TTC549 (cell line): ENCODE measurements around the gene LRP1.

Source experiments
- FAIRE-seq: peaks from 2 replicates; lab custom pipeline; 2012; peaks lifted over from hg19 to GRCh38; lab: Jason Lieb, UNC

Gene LRP1

DNA sequence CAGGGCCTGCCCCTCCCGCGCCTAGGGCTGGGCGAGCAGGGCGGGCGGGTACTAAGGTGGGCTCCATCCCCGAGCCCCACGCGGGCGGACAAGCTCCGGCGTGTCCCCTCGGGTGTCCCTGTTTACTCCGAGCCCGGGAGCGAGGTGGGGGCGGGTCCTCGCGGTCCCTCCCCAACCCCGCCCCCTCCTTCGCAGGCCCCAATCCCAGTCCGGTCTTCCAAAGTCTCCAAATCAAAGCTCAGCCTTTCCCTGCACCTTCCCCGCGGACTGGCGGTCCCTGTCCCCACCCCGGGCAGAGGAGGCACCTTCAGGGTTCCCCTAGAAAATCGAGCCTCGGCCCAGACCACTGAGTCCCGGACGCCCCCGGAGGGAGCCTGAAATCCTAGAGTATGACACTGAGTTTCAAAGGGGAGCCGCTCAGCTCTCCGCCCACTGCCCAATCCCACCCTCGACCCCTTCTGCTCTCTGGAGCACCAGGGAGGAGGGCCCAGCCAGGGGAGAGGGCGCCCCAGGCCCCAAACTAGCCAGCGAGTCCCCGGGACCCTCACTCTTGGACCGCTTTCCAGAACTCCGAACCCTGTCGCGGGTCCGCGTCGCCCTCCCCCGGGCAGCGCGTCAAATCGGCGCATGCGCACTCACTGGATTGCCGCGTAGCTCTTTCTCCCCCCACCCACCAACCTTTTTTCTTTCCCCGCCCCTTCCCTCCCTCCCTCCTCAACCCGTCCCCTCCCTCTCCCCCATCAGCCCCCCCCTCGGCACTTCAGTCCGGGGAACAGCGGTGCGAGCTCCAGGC, at the start of gene LRP1:
TSS of gene LRP1 (plus strand) at position 758 of the 793 bp plus-strand sequence. CDS start 482 bp downstream, outside the sequence.
- no peak for FAIRE-seq

DNA sequence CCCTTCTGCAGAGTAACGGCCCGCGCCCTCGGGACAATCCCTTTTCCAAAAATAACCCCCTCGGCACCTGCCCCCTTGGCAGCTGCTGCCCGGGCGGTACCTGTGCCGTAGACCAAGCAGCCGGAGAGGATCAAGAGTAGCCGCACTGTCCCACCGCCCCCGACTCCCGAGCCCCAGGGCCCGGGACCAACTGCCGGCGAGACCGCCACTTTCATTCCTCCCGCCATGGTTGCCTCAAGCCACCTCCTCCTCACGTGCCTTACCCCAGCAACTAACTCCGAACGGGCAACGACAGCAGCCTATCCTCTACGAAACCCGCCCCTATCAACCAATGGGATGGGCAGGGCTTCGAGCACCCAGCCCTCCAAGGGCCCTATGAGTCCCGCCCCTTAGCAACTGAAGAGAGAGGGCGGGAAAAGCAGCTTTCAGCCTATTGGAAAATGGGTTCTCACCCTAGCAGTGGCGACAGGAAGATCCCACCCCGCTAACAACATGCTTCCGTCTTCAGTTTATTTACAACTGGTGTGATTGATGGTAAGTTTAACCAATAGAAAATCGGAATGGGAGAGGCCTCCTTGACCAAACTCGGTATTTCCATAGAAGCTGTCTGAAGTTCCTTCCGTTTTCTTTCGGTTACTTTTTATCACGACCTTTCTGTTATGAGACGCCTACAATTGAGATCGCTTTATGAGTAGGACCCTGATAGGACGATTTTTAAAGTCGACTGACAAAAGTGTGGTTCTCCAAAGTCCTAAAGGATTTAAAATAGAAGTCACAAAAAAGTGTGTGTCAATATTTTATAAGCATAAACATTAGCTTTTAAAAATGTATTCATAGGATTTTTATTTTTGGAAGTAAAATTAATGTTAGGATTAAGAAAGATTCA, 49.5 kb upstream of the LRP1 start, which contains the start of gene NEMP1:
TSS of gene NEMP1 (minus strand) at position 273 of the 886 bp plus-strand sequence. CDS start at position 227, 46 bp downstream.
- FAIRE-seq = peak; percentile 99

DNA sequence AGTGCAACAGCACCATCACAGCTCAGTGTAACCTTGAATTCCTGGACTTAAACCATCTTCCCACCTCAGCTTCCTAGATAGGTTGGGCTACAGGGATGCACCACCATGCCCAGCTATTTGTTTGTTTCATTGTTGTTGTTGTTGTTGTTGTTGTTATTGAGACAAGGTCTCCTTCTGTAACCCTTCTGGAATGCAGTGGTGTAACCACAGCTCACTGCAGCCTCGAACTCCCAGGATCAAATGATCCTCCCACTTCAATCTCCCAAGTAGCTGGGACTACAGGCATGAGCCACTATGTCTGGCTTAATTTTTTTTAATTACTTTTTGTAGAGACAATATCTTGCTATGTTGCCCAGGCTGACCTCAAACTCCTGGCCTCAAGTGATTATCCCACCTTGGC, 48.5 kb upstream of the LRP1 start:
- no peak for FAIRE-seq

DNA sequence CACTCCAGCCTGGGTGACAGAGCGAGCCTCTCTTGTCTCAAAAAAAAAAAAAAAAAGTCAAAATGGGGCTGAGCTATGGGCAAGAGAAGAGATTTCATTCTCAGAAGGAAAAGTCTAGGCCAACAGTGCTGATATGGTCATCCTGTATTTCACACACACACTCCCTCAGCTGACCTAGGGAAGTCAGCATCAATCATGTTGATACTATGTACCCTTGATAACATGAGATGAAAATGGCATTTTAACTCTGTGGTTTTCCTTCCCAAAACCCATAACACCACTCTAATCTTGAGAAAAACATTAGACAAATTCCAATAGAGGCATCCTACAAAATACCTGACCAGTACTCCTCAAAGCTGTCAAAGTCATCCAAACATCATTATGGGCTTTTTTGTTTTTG, 47.4 kb upstream of the LRP1 start:
- FAIRE-seq = no peak

DNA sequence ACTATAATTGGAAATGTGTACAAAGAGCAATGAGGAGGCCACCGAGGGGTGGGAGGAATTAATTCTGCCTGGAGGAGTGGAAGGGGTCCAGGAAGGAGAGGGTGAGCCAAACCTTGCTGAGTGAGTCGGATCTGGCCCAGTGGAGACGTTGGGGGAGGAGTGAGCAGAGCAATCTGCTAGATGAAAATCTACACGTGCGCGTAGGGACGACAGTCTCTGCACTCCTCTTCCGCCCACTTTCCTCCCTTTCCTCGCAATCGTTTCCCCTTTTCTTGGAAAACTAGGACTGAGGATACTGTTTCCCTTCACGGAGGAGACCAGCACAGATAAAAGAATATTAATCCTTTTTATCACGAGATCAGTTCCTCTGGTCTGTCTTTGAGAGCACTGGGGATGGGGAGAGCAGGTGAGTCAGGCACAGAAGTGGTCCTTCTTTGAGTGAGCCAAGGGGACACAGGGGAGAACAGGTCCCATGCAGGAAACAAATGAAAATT, 42.2 kb upstream of the LRP1 start:
- FAIRE-seq = no peak

DNA sequence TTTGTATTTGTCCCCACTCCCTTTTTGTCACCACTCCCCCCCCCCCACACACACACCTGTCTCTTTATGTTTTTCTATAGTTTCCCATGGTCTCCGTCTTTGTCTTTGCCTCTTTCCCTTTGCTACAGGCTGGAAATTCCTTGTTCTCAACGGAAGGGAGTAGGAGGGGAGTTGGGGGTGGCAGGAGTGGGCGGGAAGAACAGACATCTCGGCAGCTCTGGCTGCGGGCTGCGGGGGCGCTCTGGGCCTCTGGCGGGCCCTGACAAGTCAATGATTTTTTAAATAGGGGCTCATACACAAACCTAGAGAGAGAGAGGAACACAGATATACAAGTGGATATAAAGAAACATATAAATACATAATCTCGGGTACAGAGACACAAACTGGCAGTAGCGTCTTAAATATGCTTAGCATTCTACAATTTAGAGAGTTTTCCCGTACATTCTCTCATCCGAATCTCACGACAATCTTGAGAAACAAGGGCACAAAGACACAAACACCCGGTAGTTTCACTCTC, 41.7 kb upstream of the LRP1 start:
- FAIRE-seq = peak; percentile 63

DNA sequence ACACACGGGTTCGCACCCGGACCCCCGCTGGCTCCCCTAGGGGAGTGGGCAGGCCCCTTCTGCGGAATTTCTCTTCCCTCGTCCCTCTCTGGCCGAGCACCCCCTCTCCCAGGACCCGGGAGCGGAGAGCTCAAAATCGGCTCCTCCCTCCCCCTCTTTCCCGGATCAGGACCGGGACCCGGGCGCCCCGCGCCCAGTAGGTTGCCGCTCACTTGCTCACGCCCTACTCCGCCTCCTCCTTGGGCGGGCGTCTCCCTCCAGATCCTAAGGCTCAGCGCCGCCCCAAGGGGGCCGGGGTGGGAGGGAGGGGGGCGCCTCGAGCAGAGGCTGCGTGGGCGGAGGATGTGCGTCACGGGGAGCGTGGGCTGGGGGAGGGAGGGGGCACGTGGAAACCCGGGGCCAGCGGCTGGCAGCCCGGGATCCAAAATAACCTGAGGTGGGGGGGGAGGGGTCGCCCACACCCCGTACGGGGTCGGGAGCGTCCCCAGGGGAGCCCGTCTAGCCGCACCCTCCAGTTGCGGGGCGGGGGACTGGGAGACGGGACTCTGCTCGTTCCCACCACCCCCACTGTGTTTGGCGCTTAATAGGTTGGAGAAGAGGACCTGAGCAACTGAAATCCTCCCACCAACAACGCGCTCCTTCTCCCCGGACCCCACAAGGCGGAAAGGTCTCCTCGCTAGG, 41.1 kb upstream of the LRP1 start:
- FAIRE-seq = no peak

DNA sequence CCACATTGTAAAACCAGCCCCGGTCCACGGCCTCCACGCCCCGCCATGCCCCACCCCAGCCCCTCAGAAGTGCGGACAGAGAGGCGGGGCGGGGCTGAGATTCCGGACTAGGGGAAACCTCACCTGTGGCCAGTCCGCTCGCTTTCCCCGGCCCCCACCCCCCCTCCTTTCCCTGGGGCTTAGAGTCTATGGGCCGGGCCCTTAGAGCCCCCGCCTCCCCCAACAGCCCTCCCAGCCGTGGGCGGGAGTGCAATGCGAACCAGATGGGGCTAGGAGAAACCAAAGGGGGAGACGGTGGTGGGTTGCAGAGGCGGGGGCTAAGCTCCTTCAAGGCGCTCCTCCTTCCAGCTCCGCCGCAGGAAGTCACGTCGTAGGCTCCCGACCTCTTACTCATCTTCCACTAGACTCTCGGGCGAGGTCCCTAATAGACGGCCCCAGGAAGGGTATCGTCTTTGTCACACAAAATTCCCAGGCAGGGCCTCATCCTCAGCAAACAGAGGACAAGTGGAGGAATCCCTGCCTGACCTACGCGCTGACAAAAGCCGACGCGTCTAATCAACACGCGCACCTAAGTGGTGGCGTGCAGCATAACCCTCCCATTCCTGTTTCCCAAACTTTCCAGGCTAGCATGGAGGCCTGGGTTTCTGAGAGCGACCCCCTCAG, 40.5 kb upstream of the LRP1 start:
- no peak for FAIRE-seq

DNA sequence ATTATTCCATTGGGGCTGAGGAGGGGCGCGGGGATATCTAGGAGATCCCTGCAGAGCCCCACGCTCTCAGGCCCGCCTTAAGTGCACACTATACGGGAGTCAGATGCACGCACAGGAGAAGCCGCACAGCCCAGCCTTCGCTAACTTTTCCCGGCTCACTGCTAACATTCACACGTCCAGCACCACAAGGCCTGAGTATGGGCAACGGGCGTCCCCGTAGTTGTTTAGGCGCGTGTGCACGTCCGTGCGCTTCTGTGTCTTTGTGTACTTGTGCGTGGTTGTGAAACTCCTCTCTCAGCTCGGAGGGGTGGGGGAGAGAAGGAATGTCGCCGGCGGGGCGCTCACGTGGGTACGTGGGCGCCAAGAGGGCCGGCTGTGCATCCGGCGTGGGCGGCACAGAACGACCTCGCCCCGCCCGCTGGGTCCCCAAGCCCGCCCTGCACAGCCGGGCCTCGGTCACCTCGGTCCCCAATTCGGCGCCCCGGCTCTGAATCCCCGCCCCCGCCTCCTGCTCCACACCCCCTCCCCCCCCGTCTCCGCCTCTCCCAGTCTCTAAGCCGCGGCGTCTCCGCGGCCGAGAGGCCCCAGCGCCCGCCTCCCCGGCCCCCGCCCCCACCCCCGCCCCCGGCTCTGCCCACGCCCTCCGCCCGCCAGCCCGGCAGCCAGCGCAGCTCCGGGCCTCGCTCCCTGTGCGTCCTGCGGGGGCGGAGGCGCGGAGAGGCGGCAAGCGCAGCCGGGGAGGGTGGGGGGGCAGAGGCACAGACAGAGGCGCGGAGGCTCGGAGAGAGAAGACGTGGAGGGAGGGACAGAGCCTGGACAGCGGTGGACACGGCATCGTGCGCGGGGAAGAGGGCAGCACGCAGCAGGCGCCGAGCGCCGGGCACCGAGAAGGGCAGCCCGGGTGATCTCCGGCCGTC, 39.7 kb upstream of the LRP1 start, which contains the start of gene NAB2:
TSS of gene NAB2 (plus strand) at position 761 of the 917 bp plus-strand sequence. CDS start 158 bp downstream, outside the sequence.
- FAIRE-seq = no peak

DNA sequence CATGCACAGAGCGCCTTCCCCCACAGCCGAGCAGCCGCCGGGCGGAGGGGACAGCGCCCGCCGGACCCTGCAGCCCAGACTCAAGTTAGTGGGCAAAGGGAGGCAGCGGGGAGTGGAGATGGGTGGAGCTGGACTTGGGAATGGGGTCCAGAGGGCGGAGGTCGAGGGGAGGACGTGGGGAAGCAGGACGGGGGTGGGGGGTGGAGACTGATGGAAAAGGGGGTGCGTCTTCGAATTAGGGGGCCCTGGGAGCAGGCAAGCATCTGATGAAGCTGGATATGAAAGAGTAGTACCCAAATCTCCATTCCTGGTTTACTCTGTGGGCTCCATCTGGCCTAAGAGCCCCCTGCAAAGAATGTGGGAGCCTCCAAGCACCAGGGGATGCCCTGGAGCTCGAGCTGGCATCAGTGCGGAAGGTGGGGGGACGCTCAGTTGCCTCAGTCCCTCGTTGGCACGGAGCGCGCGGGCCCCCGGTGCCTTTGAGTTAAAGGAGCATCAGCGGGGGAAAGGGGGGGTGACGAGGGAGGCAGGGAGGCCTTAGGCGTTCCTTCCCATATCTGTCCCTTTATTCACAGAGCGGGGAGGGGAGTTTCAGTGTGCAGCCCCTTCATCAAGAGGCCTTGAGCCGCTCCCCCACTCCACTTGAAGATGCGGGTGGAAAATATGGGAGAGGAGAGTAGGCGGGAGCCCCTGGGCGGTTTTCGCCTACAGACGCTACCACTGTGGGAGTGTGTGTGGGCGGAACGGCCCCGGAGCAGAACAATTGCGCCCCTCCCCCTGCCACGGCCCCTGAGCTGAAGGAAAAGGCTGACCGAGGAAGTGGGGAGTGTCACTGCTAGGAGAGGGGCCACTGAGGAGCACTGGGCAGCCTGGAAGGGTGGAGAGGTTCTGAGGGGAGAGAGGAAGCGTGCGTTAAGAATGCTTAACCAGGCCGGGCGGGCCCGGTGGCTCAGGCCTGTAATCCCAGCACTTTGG, 38.7 kb upstream of the LRP1 start:
- FAIRE-seq = no peak

DNA sequence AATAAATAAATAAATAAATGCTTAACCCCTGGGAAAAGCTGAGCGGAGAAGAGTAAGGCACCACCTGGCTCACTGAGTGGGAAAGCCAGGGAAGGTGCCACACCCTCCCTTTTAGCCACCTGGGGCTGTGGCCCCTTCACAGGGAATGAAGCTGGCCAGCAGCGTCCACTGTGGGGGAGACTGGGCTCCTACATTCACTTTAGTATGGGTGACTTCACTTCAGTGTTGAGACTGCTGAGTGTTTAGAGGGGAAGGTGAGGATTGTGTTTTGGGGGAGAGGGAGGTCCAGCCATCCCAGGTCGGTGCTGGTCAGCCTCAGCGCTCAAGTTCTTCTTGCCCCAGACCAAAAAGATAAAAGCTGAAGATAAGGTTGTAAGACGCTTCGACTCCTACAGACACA, 37.8 kb upstream of the LRP1 start:
- no peak for FAIRE-seq

DNA sequence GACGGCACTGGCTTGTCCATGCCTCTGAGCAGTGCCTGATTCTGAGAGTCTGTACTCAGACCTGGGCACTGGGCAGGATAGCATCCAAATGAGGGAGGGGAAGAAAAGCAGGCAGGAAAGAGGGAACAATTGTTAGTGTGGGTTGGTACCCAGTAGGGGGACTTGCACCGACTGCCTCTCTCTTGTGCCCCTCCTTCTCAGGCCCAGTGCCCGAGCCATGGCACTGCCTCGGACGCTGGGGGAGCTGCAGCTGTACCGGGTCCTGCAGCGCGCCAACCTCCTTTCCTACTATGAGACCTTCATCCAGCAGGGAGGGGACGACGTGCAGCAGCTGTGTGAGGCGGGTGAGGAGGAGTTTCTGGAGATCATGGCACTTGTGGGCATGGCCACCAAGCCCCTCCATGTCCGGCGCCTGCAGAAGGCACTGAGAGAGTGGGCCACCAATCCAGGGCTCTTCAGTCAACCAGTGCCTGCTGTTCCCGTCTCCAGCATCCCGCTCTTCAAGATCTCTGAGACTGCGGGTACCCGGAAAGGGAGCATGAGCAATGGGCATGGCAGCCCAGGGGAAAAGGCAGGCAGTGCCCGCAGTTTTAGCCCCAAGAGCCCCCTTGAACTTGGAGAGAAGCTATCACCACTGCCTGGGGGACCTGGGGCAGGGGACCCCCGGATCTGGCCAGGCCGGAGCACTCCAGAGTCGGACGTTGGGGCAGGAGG, 37.2 kb upstream of the LRP1 start:
- FAIRE-seq = no peak

DNA sequence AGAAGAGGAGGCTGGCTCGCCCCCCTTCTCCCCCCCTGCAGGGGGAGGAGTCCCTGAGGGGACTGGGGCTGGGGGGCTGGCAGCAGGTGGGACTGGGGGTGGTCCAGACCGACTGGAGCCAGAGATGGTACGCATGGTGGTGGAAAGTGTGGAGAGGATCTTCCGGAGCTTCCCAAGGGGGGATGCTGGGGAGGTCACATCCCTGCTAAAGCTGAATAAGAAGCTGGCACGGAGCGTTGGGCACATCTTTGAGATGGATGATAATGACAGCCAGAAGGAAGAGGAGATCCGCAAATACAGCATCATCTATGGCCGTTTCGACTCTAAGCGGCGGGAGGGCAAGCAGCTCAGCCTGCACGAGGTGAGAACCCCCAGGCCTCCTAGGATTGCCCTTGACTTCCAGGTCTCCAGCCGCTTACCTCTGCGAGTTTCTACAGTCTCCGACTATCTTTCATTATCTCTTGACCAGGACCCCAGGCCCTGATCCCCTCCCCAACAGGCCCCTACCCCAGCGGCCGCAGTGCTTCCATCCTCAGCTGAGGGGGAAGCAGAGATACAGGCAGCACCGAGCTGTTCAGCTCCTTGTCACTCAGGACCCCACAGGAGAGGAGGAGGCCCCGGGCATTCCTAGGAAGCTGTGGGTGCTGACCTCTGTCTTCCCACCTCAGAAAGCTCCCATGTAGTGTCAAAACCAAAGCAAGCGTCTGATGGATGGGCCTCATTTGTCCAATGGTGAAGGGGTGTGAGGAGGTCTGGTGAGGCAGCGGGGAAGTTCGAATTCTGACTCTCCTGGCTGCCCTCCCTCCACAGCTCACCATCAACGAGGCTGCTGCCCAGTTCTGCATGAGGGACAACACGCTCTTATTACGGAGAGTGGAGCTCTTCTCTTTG, 36.4 kb upstream of the LRP1 start:
- no peak for FAIRE-seq

DNA sequence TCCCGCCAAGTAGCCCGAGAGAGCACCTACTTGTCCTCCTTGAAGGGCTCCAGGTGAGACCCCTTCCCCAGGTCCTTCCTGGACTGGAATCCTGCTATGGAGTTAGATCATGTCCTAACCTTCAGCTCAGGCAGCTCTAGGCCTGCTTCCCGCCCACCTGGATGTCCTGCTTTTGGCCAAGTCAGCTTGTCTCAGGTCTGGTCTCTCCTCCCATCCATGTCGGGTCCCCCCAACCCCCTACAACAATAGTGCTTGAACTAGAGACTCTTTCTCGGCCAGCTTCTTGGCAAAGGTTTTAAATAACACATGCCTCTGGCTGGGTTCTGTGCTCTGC, 35.8 kb upstream of the LRP1 start:
- no peak for FAIRE-seq

DNA sequence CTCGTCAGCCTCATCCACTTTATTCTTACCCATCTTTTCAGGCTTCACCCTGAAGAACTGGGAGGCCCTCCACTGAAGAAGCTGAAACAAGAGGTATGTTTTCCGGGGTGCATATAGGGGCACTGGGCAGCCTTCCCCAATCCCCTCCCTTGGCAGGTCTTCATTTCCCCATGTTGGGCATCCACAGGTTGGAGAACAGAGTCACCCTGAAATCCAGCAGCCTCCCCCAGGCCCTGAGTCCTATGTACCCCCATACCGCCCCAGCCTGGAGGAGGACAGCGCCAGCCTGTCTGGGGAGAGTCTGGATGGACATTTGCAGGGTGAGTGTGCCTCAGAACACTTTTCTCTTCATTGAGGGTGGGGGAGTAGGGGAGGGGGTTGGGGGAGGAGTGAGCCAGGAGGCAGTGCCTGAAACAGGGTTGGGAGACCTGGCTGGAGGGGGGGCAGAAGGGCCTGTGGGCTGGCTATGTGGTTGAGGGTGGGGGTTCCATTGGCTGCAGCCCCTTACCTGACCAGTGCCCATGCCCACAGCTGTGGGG, 35.3 kb upstream of the LRP1 start:
- FAIRE-seq = no peak

DNA sequence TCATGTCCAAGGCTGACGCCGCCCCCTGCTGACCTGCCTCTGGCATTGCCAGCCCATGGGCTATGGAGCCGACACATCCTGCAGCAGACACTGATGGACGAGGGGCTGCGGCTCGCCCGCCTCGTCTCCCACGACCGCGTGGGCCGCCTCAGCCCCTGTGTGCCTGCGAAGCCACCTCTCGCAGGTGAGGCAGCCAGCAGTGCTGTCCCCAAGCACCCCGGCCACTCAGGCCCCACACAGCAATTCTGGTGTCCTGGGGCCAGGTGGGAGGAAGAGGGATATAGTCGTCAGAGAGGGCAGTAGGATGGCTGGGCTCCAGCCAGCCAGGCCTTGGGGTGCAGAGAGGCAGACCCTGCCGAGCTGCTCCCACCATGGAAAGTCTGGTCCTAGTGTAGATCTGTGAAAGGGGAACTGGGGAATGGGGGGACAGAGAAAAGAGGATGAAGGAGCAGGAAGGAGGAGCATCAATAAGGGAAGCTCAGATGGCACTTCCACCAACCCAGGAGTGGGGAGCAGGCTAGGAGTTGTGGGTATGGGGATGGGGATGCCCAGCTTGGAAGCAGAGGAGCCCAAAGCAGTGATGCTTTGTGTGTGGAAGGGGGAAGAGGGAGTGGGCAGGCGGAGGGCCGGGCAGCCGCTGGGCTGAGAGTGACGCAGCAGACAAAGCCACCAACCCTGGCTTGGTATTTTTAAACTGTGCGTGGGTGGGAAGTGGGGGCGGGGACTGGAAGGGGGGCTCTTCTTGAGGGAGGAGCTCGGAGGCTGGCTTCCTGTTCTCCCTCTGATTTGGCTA, 34.7 kb upstream of the LRP1 start:
- FAIRE-seq = peak; percentile 37
